GM18858 (cell line): Measurements from ENCODE around the gene TMOD1.
"Not testable (repeated sequence)": the region's sequence is repeated elsewhere in the genome, so short reads cannot be mapped to it uniquely, and the experiment has no call there.

Experiments used
- ATAC-seq: cut with Tn5 transposase; IDR thresholded peaks from one replicate; pipeline ENCODE4 v1.9.1; 2021; ENCODE audit not compliant: unreplicated experiment

The TMOD1 gene

GRCh38 chr9:97497558-97498375 lies 3.7 kb upstream of the TMOD1 start:
- ATAC-seq: not testable (repeated sequence)

- not testable (repeated sequence) for ATAC-seq
Measured at GRCh38 chr9:97498846-97499245, 2.6 kb upstream of the TMOD1 start.

GRCh38 chr9:97500263-97500662 lies 1.2 kb upstream of the TMOD1 start:
- ATAC-seq: no peak

GRCh38 chr9:97500765-97501176 lies 695 bp upstream of the TMOD1 start:
- no peak for ATAC-seq

DNA sequence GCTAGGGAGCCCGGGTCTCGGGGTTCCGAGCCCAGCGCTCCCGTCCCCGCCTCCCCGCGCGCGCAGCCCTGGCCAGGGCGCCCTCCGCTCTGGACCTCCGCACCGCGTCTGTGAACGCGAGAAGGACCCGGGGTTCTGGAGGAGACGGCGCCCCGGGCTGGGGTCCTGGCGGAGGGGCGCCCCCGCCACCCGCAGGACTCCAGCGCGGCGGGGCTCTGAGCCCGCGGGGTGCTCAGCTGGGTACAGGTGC lies 431 bp downstream of the TMOD1 start:
- ATAC-seq: no peak

DNA sequence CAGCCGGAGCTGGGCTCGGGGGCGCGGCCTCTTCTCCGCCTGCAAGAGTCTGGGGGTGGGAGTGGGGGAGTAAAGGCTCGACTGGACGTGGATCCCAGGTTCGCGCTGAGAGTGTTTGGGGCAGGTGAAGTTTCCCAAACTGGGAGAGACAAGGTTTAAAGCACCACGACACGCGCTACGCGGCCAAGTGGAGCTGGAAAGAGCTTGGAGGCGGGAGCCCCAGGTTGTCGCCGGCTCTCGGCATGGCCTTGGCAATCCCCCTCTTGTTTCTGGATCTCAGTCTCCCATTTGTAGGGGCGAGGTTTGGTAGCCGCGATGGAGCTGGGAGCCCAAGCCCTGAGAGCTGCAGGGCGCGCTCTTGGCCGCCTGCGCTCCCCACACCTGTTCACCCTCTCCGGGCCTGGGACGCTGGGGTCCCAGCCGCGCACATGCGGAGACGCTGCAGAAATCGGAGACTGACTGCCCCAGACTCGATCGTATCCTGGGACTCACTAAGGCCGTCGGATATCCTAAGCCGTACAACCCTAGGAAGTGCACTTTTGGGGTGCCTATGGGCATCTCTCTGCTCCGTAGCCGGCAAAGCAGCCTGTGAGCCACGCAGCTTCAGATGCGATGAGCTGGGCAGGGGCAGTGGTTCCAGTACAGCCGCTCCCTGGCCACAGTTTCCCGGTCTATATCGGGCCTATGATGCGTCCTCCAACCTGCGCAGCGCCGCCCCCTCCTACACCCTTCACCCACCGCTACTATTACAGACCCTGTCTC lies 937 bp downstream of the TMOD1 start:
- no peak for ATAC-seq

GRCh38 chr9:97502984-97503861 lies 1.8 kb downstream of the TMOD1 start:
- ATAC-seq: no peak

DNA sequence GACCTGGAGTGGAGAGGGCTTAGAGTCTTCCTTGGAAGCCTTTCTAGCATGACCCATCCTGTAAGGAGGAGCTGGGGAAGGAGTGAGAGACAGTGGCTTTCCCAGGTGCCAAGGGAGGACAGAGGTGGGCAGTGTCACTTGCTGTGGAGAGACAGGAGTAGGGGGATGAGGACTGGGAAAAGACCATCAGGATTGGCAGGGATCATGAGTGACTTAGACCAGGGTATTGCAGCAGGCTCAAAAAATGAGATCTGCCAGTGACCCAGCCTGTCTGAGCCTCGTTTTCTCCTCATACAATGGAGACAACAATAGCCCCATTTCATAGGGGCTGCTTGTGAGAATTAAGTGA lies 2.4 kb downstream of the TMOD1 start:
- ATAC-seq: no peak

GRCh38 chr9:97504381-97505216 lies 3.1 kb downstream of the TMOD1 start:
- ATAC-seq: no peak

GRCh38 chr9:97505845-97506244 lies 4.4 kb downstream of the TMOD1 start:
- ATAC-seq: no peak

DNA sequence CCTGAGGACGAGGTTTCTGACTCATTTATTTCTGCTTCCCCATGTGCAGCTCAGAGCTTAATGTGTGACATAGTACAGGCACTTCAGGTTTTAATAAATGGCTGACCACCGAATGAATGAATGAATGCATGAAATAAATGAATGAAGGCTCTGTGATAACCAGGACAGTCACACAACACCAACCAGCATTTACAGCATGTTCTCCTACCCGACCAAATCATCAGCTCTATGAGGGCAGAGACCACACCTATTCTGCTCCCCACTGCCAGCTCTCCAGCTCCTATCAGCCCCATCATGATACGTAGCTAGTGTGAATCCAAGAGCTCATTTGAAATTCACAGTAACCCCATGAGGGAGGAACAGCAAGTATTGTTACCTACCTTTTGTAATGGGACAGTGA lies 4.8 kb downstream of the TMOD1 start:
- no peak for ATAC-seq

- no peak for ATAC-seq
Measured at GRCh38 chr9:97506787-97507186, 5.3 kb downstream of the TMOD1 start.

GRCh38 chr9:97507428-97507984 lies 6.0 kb downstream of the TMOD1 start:
- ATAC-seq: no peak

- no peak for ATAC-seq
Measured at GRCh38 chr9:97508852-97509251, 7.4 kb downstream of the TMOD1 start.

GRCh38 chr9:97510797-97511654 lies 9.6 kb downstream of the TMOD1 start:
- peak; percentile 77 for ATAC-seq

DNA sequence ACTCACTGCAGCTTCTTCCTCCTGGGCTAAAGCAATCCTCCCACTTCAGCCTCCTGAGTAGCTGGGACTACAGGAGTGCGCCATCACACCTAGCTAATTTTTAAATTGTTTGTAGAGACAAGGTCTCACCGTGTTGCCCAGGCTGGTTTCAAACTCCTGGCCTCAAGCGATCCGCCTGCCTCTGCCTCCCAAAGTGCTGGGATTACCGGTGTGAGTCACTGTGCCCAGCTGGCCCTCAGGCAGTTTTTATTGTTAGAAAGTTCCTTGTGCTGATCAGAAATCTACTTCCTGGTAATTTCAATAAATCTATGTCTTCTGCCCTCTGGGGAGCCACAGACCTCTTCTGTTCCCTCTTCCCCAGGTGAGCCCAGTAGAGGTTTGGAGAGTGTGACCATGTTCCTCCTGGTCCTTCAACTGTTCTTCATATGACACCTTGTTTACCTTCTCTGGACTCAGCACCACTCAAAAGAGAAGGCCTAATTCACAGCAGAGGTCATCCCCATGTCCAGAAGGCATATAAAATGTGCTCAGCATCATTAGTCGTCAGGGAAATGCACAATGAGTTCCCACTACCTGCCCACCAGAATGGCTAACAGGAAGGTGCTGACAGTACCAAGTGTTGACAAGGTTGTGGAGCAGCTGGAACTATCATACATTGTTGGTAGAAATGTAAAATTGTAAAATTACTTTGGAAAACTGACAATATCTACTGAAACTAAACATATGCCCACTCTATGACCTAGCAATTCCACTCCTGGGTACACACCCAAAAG lies 10.4 kb downstream of the TMOD1 start:
- no peak for ATAC-seq

DNA sequence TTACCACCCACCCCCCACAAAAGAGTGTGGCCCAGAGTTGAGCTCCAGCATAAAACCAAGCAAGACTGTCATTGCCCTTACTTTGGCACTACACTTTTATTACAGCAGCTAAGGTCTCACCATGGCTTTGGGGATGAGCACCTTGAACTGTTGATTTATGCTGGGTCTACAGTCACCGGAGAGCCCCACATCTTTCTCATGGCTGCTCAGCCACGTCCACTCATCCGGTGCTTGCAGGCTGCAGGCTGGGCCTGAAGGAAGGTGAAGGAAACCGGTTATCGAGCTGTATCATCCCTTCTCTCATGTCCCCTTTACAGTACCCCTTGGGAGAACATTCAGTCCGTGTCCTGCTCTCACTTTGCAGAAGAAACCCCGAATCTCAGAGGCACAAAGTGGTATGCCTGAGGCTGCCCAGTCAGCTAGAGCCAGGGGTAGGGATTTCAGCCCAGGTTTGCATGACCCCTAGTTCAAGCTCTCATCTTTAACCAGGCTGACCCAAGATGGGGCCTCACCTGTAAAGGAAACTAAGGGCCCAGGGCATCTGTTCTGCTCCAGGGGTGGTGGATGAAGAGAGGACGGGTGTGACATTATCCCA lies 11.6 kb downstream of the TMOD1 start:
- ATAC-seq: no peak

GRCh38 chr9:97514531-97514930 lies 13.1 kb downstream of the TMOD1 start:
- ATAC-seq: no peak
